ENCODE measurements around the gene DPRX. TPM values are rescaled to one million over a fixed set of nuclear protein-coding genes. Genes with fewer than 3 reads are reported as not detected.
A peak's percentile ranks its signal among the peaks of the same experiment; 100 is the strongest.

The DPRX gene
- total RNA-seq, 4 donors from 2014 or later: not detected

DNA sequence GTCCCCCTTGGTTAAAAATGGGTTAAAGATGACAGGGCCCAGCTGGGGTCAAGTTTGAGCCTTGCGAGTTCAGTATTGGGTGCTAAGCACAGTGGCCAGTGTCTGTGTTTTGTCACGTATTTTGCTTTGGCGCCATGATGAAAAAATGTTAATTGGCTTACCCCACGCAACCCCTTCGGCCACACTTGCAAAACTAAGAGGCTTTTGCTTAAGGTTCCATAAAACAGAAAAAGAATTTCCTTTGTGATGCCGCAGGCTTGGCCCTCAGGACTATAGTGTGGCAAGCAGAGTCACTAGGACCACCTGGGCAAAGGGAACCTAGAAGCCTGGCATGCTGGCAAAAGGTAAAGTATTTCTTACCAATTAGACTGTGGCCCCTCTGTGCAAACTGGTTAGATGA lies 20.7 kb downstream of the DPRX start:
- no peaks in the 10 kb centered on the region for H3K9me3 ChIP-seq
- no peak overlapping the region for H3K27ac ChIP-seq
- no peaks in the 10 kb centered on the region for H3K4me1 ChIP-seq
- no peak for DNase-seq
- no peak overlapping the region for H3K4me3 ChIP-seq (replicated peaks in 1 of 3)
- 92 to 93% methylated on average over 6 of the region's 6 CpGs for WGBS, 2 donors
- TF ChIP-seq, protein P1, sequence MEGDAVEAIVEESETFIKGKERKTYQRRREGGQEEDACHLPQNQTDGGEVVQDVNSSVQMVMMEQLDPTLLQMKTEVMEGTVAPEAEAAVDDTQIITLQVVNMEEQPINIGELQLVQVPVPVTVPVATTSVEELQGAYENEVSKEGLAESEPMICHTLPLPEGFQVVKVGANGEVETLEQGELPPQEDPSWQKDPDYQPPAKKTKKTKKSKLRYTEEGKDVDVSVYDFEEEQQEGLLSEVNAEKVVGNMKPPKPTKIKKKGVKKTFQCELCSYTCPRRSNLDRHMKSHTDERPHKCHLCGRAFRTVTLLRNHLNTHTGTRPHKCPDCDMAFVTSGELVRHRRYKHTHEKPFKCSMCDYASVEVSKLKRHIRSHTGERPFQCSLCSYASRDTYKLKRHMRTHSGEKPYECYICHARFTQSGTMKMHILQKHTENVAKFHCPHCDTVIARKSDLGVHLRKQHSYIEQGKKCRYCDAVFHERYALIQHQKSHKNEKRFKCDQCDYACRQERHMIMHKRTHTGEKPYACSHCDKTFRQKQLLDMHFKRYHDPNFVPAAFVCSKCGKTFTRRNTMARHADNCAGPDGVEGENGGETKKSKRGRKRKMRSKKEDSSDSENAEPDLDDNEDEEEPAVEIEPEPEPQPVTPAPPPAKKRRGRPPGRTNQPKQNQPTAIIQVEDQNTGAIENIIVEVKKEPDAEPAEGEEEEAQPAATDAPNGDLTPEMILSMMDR (IDR thresholded peaks at IDR 0.05): no peak
- no peak for TF ChIP-seq POLR2A (IDR thresholded peaks at IDR 0.05)
- no peaks in the 10 kb centered on the region for H3K27me3 ChIP-seq
- no peaks in the 10 kb centered on the region for H3K36me3 ChIP-seq
- intact Hi-C loops (cut with DNase I): no loop called here

- DNase-seq: no peak
- no peaks in the 10 kb centered on the region for H3K9me3 ChIP-seq
- H3K4me1 ChIP-seq: no peaks in the 10 kb centered on the region
- no peaks in the 10 kb centered on the region for H3K36me3 ChIP-seq
- H3K27me3 ChIP-seq: no peaks in the 10 kb centered on the region
- TF ChIP-seq, protein P1 (IDR thresholded peaks at IDR 0.05): no peak
- no peak for TF ChIP-seq POLR2A (IDR thresholded peaks at IDR 0.05)
- no peak overlapping the region for H3K27ac ChIP-seq
- intact Hi-C loops (cut with DNase I): no loop called here
- WGBS, 2 donors: 85 to 88% methylated on average over 8 of the region's 8 CpGs
- H3K4me3 ChIP-seq (replicated peaks in 1 of 3): no peak overlapping the region
These were observed 23.4 kb downstream of the DPRX start for GRCh38 chr19:53655042-53655665.

GRCh38 chr19:53657330-53657729 lies 25.5 kb downstream of the DPRX start:
- H3K4me3 ChIP-seq (replicated peaks in 1 of 3): no peak overlapping the region
- no peak for DNase-seq
- no peaks in the 10 kb centered on the region for H3K36me3 ChIP-seq
- H3K27ac ChIP-seq: no peak overlapping the region
- WGBS, 2 donors: 80 to 97% methylated on average over 3 to 4 of the region's 4 CpGs
- H3K9me3 ChIP-seq: no peaks in the 10 kb centered on the region
- intact Hi-C loops (cut with DNase I): no loop called here
- H3K4me1 ChIP-seq: no peaks in the 10 kb centered on the region
- no peaks in the 10 kb centered on the region for H3K27me3 ChIP-seq
- no peak for TF ChIP-seq POLR2A (IDR thresholded peaks at IDR 0.05)
- TF ChIP-seq, protein P1 (IDR thresholded peaks at IDR 0.05): no peak

GRCh38 chr19:53657778-53658177 lies 26.0 kb downstream of the DPRX start:
- H3K4me1 ChIP-seq: no peaks in the 10 kb centered on the region
- WGBS, 2 donors: 73 to 76% methylated on average over 7 of the region's 7 CpGs
- H3K27ac ChIP-seq: no peak overlapping the region
- DNase-seq: no peak
- TF ChIP-seq, protein P1 (IDR thresholded peaks at IDR 0.05): no peak
- TF ChIP-seq POLR2A (IDR thresholded peaks at IDR 0.05): no peak
- no peaks in the 10 kb centered on the region for H3K27me3 ChIP-seq
- no peaks in the 10 kb centered on the region for H3K36me3 ChIP-seq
- no peak overlapping the region for H3K4me3 ChIP-seq (replicated peaks in 1 of 3)
- intact Hi-C loops (cut with DNase I): no loop called here
- no peaks in the 10 kb centered on the region for H3K9me3 ChIP-seq

DNA sequence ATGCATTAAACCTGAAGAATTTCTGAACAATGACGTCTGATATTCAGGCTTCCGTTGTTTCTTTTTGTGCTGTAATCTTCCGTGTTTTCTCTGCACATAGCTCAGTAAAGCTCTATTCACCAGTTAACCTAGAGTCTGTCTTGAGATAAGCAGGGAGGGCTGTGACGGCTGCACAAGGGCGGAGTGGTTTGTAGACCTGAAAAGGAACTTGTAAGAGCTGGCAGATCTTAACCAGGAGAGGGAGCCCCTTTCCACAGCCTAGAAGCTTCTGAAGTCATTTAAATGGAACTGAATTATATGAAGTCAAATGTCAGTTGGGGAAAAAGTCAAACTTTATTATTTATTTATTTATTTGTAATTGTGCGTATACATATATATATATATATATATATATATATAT lies 27.5 kb downstream of the DPRX start:
- no peak overlapping the region for H3K4me3 ChIP-seq (replicated peaks in 1 of 3)
- no peak overlapping the region for H3K27ac ChIP-seq
- WGBS, 2 donors: 12 to 21% methylated on average over 6 of the region's 6 CpGs
- H3K36me3 ChIP-seq: no peaks in the 10 kb centered on the region
- no peaks in the 10 kb centered on the region for H3K9me3 ChIP-seq
- H3K4me1 ChIP-seq: no peaks in the 10 kb centered on the region
- intact Hi-C loops (cut with DNase I): no loop called here
- H3K27me3 ChIP-seq: no peaks in the 10 kb centered on the region
- DNase-seq: peak; percentile 34 to 35
- TF ChIP-seq, protein P1 (IDR thresholded peaks at IDR 0.05): peak in 2 of 6 experiments; percentile 21 to 42
- no peak for TF ChIP-seq POLR2A (IDR thresholded peaks at IDR 0.05)

All from thyroid gland (tissue), 4 donors.